ENCODE results near the gene RBMS1. TPM values are rescaled to one million over a fixed set of nuclear protein-coding genes. Genes with fewer than 3 reads are reported as not detected.

The RBMS1 gene
- total and polyA plus RNA-seq, 2 donors (not counting 1 experiment from before 2014, with no cell fraction given), result 18.0 to 36.7 TPM

GRCh38 chr2:160364364-160364763 lies 129.2 kb downstream of the RBMS1 start:
- ChIA-PET CTCF (interaction anchor here (0.6 to 1.4 kb wide), 3 partner anchors 10 to 447 kb away, joined by 3 to 5 read pairs (median 4); no protein-coding TSS in a partner anchor), POLR2A (no interaction called here)
- no peak overlapping the region for H2AFZ ChIP-seq (ENCODE audit: insufficient read depth, low read depth, low read length, poor library complexity, severe bottlenecking)
- intact Hi-C loops (cut with micrococcal nuclease), result no loop called here
- no peak overlapping the region for H3K4me2 ChIP-seq (replicated peaks; ENCODE audit: low read depth, low read length, poor library complexity, severe bottlenecking)
- Mint-ChIP-seq H3K9me3 (ENCODE audit: insufficient read depth) (no peaks in the 10 kb centered on the region), H3K27ac (no peak overlapping the region), H3K4me1 (peaks cover 15% of the 10 kb centered on the region), H3K27me3 (no peaks in the 10 kb centered on the region), H3K4me3 (no peak overlapping the region)
- no peak overlapping the region for H3K27ac ChIP-seq (ENCODE audit: low read length in 2 of 2)
- ATAC-seq (ENCODE audit: low read depth), result no peak
- no peaks in the 10 kb centered on the region for H3K9me3 ChIP-seq (ENCODE audit: control extremely low read depth in 1 of 3, control insufficient read depth in 2 of 3, insufficient read depth in 1 of 3, low read length in 2 of 3)
- peaks cover under 1 to 15% of the 10 kb centered on the region in 2 experiments for H3K36me3 ChIP-seq (replicated peaks in 1 of 2; ENCODE audit: control extremely low read depth in 1 of 2, control insufficient read depth in 1 of 2, extremely low read depth in 1 of 2, insufficient read depth in 2 of 2, low read length in 1 of 2)
- WGBS (ENCODE audit: insufficient coverage), result 100% methylated on average over 2 of the region's 2 CpGs
- no peak for DNase-seq
- peaks cover 9 to 17% of the 10 kb centered on the region in 2 donors for H3K4me1 ChIP-seq (ENCODE audit: control insufficient read depth in 2 of 2, insufficient read depth in 2 of 2, low read length in 2 of 2)
- H3K9ac ChIP-seq (ENCODE audit: low read length), result no peak overlapping the region
- H4K20me1 ChIP-seq (ENCODE audit: control insufficient read depth, insufficient read depth, low read length, poor library complexity, severe bottlenecking), result peaks cover 56% of the 10 kb centered on the region
- no peak for TF ChIP-seq EZH2 (IDR thresholded peaks at IDR 0.05; ENCODE audit: borderline replicate concordance, insufficient read depth, low read depth, low read length, poor library complexity, severe bottlenecking)
- H3K79me2 ChIP-seq (ENCODE audit: control insufficient read depth, insufficient read depth, low read length), result peaks cover 57% of the 10 kb centered on the region
- no peak overlapping the region for H3K4me3 ChIP-seq (ENCODE audit: control extremely low read depth in 1 of 5, extremely low read depth in 1 of 5, insufficient read depth in 1 of 5, low read depth in 2 of 5, low read length in 4 of 5)
- H3K27me3 ChIP-seq (replicated peaks in 1 of 4; ENCODE audit: control extremely low read depth in 1 of 4, control insufficient read depth in 3 of 4, insufficient read depth in 4 of 4, low read length in 3 of 4), result no peaks in the 10 kb centered on the region

DNA sequence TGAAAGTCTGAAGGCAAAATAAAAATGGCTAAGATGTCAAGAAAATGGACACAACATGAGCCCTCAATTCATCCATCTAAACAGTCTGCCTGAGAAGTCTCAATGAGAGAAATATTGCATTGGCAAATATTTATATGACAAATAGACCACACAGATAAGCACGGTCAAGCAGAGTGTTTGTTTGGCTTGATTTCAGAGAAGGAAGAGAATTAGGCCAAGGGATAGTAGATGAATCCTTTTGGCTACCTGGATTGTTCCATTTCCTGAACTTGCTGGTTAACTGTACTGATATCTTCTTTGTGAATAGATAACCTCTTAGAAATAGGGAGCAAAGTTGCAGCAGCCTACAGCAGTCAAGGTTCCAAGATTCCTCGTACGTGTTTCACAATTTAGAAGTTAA lies 129.6 kb downstream of the RBMS1 start:
- H3K4me3 Mint-ChIP-seq, result no peak overlapping the region
- peaks cover 53% of the 10 kb centered on the region for H3K79me2 ChIP-seq (ENCODE audit: control insufficient read depth, insufficient read depth, low read length)

More for the DNA sequence above, 129.6 kb downstream of the RBMS1 start:
- no peak for DNase-seq
- Histone ChIP-seq H3K4me2 (replicated peaks; ENCODE audit: low read depth, low read length, poor library complexity, severe bottlenecking) (no peak overlapping the region), H3K4me1 (ENCODE audit: control insufficient read depth in 2 of 2, insufficient read depth in 2 of 2, low read length in 2 of 2) (peaks cover 9 to 13% of the 10 kb centered on the region in 2 donors), H2AFZ (ENCODE audit: insufficient read depth, low read depth, low read length, poor library complexity, severe bottlenecking) (no peak overlapping the region), H3K4me3 (ENCODE audit: control extremely low read depth in 1 of 5, extremely low read depth in 1 of 5, insufficient read depth in 1 of 5, low read depth in 2 of 5, low read length in 4 of 5) (no peak overlapping the region), H3K27me3 (replicated peaks in 1 of 4; ENCODE audit: control extremely low read depth in 1 of 4, control insufficient read depth in 3 of 4, insufficient read depth in 4 of 4, low read length in 3 of 4) (no peaks in the 10 kb centered on the region), H3K9me3 (ENCODE audit: control extremely low read depth in 1 of 3, control insufficient read depth in 2 of 3, insufficient read depth in 1 of 3, low read length in 2 of 3) (no peaks in the 10 kb centered on the region), H4K20me1 (ENCODE audit: control insufficient read depth, insufficient read depth, low read length, poor library complexity, severe bottlenecking) (peaks cover 58% of the 10 kb centered on the region), H3K36me3 (replicated peaks in 1 of 2; ENCODE audit: control extremely low read depth in 1 of 2, control insufficient read depth in 1 of 2, extremely low read depth in 1 of 2, insufficient read depth in 2 of 2, low read length in 1 of 2) (peaks cover 3 to 15% of the 10 kb centered on the region in 2 experiments), H3K27ac (ENCODE audit: low read length in 2 of 2) (no peak overlapping the region), H3K9ac (ENCODE audit: low read length) (no peak overlapping the region)
- Mint-ChIP-seq H3K27me3 (no peaks in the 10 kb centered on the region), H3K4me1 (peaks cover 11% of the 10 kb centered on the region), H3K27ac (no peak overlapping the region), H3K9me3 (ENCODE audit: insufficient read depth) (no peaks in the 10 kb centered on the region)
- ATAC-seq (ENCODE audit: low read depth), result no peak
- TF ChIP-seq EZH2 (IDR thresholded peaks at IDR 0.05; ENCODE audit: borderline replicate concordance, insufficient read depth, low read depth, low read length, poor library complexity, severe bottlenecking), result no peak
- TF ChIP-seq, protein P1, sequence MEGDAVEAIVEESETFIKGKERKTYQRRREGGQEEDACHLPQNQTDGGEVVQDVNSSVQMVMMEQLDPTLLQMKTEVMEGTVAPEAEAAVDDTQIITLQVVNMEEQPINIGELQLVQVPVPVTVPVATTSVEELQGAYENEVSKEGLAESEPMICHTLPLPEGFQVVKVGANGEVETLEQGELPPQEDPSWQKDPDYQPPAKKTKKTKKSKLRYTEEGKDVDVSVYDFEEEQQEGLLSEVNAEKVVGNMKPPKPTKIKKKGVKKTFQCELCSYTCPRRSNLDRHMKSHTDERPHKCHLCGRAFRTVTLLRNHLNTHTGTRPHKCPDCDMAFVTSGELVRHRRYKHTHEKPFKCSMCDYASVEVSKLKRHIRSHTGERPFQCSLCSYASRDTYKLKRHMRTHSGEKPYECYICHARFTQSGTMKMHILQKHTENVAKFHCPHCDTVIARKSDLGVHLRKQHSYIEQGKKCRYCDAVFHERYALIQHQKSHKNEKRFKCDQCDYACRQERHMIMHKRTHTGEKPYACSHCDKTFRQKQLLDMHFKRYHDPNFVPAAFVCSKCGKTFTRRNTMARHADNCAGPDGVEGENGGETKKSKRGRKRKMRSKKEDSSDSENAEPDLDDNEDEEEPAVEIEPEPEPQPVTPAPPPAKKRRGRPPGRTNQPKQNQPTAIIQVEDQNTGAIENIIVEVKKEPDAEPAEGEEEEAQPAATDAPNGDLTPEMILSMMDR (IDR thresholded peaks at IDR 0.05), result no peak
- intact Hi-C loops (cut with micrococcal nuclease), result no loop called here
- ChIA-PET POLR2A (no interaction called here), CTCF (interaction anchor here (0.6 to 1.4 kb wide), 2 partner anchors 10 to 447 kb away, joined by 3 to 4 read pairs; no protein-coding TSS in a partner anchor)
- no CpG with 5 or more reads among the region's 3 CpGs for WGBS (ENCODE audit: insufficient coverage)
